Measurements from ENCODE around the gene TLR1. TPM values are rescaled to one million over a fixed set of nuclear protein-coding genes. Genes with fewer than 3 reads are reported as not detected.

Gene TLR1
- total RNA-seq, 1 donor from 2014 or later, result 0.34 TPM

Other genes with a start within 250 kb of the TLR1 start
- 0.62 and 0.71 TPM in 2 replicates for gene KLF3, start 140.6 kb downstream of the TLR1 start, total RNA-seq
- not detected in 2 replicates for gene TLR10, start 21.8 kb downstream of the TLR1 start, total RNA-seq
- gene TLR6, start 52.0 kb upstream of the TLR1 start, total RNA-seq, result 0.37 and 0.48 TPM in 2 replicates
- gene FAM114A1, start 63.0 kb upstream of the TLR1 start, total RNA-seq, result 0.14 and 0.67 TPM in 2 replicates
- gene TMEM156, start 227.6 kb upstream of the TLR1 start, total RNA-seq, result 17.6 and 17.8 TPM in 2 replicates